Smooth muscle cell (in vitro differentiated cells): ENCODE results near the gene SCARB1. TPM values are rescaled to one million over a fixed set of nuclear protein-coding genes. Genes with fewer than 3 reads are reported as not detected.

Source experiments
- DNase-seq: peaks from one replicate; lab custom pipeline; 2025; ENCODE audit not compliant: unreplicated experiment; lab: John Stamatoyannopoulos, UW
- H2AFZ ChIP-seq: fragments of 200-600 bp; sonication (generic); 2 replicates; pipeline ENCODE4 v1.6.0; 2016; ENCODE audit warnings: antibody characterized with exemption, low read depth, mild to moderate bottlenecking
- H3F3A ChIP-seq: fragments of 200-600 bp; sonication (generic); 2 replicates; pipeline ENCODE4 v1.6.0; 2017; ENCODE audit warnings: antibody characterized with exemption, low read depth
- H3K27ac ChIP-seq: fragments of 200-600 bp; sonication (generic); 2 replicates; pipeline ENCODE4 v1.5.1; 2016; ENCODE audit warnings: low read depth, mild to moderate bottlenecking
- H3K27me3 ChIP-seq: fragments of 200-600 bp; sonication (generic); 2 replicates; pipeline ENCODE4 v1.6.1; 2016; ENCODE audit warnings: low read depth, mild to moderate bottlenecking
- H3K36me3 ChIP-seq: fragments of 200-600 bp; sonication (generic); 2 replicates; pipeline ENCODE4 v1.5.1; 2016; ENCODE audit warnings: low read depth
- H3K4me1 ChIP-seq: fragments of 200-600 bp; sonication (generic); 2 replicates; pipeline ENCODE4 v1.5.1; 2016; ENCODE audit warnings: low read depth
- H3K4me2 ChIP-seq: fragments of 200-600 bp; sonication (generic); 2 replicates; pipeline ENCODE4 v1.6.0; 2016; ENCODE audit warnings: mild to moderate bottlenecking
- H3K4me3 ChIP-seq: fragments of 200-600 bp; sonication (generic); 2 replicates; pipeline ENCODE4 v1.5.1; 2016; ENCODE audit warnings: mild to moderate bottlenecking
- H3K79me2 ChIP-seq: fragments of 200-600 bp; sonication (generic); 2 replicates; pipeline ENCODE4 v1.6.0; 2016; ENCODE audit warnings: low read depth, mild to moderate bottlenecking
- H3K9ac ChIP-seq: fragments of 200-600 bp; sonication (generic); 2 replicates; pipeline ENCODE4 v1.6.0; 2016; ENCODE audit warnings: low read depth
- H3K9me3 ChIP-seq: fragments of 200-600 bp; sonication (generic); replicated peaks from 2 replicates; pipeline ENCODE4 v1.5.1; 2016; ENCODE audit warnings: low read depth
- H4K20me1 ChIP-seq: fragments of 200-600 bp; sonication (generic); 2 replicates; pipeline ENCODE4 v1.6.0; 2016; ENCODE audit warnings: low read depth
- WGBS: methylation state at CpG from one replicate; pipeline ENCODE4 v1.1.7; 2016; ENCODE audit warnings: low lambda C conversion rate; 5-methylcytosine and 5-hydroxymethylcytosine counted together
- polyA plus RNA-seq: library from polyadenylated mRNA; unstranded; fragments of >200 nt; fragmentation: Nextera tagmentation; extraction: Ambion mirVana; gene quantifications from 2 replicates; pipeline ENCODE4 v1.2.1, GENCODE V29; 2016
- total RNA-seq: library from RNA; depleted of rRNA; stranded (reverse); fragments of >200 nt; gene quantifications from 2 replicates; pipeline ENCODE4 v1.2.3, GENCODE V29; 2014
- TF ChIP-seq, protein P1 (sequence below): fragments of 200-600 bp; sonication (generic); IDR thresholded peaks from 2 replicates; pipeline ENCODE4 v1.5.1; 2017; ENCODE audit warnings: borderline replicate concordance, mild to moderate bottlenecking, antibody characterized with exemption; ENCODE audit not compliant: insufficient read depth, poor library complexity, severe bottlenecking

The SCARB1 gene
- total and polyA plus RNA-seq, 2 experiments from 2014 or later, result 6.8 to 10.1 TPM

DNA sequence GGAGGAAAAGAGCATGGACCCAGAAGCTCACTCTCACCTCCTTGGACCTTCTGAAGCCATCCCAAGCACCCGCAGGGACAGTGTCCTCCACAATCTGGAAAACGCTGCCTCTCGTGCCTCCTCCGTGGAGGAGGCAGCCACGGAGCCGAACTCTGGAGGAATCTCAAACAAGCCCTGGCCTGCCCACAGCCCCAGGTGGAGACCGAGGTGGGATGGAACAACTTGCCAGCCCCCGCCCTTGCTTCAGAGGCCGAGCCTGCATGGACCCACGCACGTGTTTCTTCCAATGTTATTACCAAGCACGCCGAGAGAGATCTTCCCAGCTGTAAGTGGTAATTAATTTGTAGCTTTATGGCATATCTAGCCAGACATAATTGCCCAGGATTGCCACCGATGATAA is 61.3 kb downstream of the SCARB1 start:
- Histone ChIP-seq H3F3A (no peaks in the 10 kb centered on the region), H3K9me3 (no peaks in the 10 kb centered on the region), H4K20me1 (no peaks in the 10 kb centered on the region), H3K9ac (no peak overlapping the region), H3K27me3 (no peaks in the 10 kb centered on the region), H2AFZ (no peak overlapping the region), H3K79me2 (no peaks in the 10 kb centered on the region), H3K4me2 (no peak overlapping the region), H3K36me3 (no peaks in the 10 kb centered on the region), H3K4me1 (peaks cover 3% of the 10 kb centered on the region), H3K4me3 (no peak overlapping the region), H3K27ac (no peak overlapping the region)
- DNase-seq, result no peak
- TF ChIP-seq, protein P1, sequence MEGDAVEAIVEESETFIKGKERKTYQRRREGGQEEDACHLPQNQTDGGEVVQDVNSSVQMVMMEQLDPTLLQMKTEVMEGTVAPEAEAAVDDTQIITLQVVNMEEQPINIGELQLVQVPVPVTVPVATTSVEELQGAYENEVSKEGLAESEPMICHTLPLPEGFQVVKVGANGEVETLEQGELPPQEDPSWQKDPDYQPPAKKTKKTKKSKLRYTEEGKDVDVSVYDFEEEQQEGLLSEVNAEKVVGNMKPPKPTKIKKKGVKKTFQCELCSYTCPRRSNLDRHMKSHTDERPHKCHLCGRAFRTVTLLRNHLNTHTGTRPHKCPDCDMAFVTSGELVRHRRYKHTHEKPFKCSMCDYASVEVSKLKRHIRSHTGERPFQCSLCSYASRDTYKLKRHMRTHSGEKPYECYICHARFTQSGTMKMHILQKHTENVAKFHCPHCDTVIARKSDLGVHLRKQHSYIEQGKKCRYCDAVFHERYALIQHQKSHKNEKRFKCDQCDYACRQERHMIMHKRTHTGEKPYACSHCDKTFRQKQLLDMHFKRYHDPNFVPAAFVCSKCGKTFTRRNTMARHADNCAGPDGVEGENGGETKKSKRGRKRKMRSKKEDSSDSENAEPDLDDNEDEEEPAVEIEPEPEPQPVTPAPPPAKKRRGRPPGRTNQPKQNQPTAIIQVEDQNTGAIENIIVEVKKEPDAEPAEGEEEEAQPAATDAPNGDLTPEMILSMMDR, result no peak
- WGBS, result 86% methylated on average over 14 of the region's 14 CpGs

DNA sequence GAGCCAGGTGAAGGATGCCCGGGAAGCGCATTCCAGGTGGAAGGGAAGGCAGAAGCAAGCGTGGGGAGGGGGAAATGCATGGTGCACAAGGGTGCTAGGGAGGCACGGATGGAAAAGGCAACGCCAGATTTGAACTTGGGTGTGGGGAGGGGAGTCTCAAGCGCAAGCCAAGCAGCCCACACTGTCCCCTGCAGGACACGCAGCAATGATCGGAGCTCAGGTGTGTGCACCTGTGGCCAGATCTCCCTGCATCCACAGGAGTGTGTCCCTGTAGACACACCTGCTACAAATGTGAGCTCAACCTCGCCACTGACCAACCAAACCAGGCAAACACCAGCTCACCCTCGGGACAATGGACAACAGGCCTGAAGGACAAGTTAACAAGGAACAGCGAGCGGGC is 63.2 kb downstream of the SCARB1 start:
- no peaks in the 10 kb centered on the region for H3K9me3 ChIP-seq
- peaks cover 8% of the 10 kb centered on the region for H3K4me1 ChIP-seq
- no peak overlapping the region for H2AFZ ChIP-seq
- no peaks in the 10 kb centered on the region for H3K27me3 ChIP-seq
- H3K4me2 ChIP-seq, result no peak overlapping the region
- WGBS, result 97% methylated on average over 12 of the region's 12 CpGs
- no peaks in the 10 kb centered on the region for H3F3A ChIP-seq
- no peaks in the 10 kb centered on the region for H4K20me1 ChIP-seq
- H3K36me3 ChIP-seq, result no peaks in the 10 kb centered on the region
- TF ChIP-seq, protein P1, result no peak
- H3K27ac ChIP-seq, result no peak overlapping the region
- H3K79me2 ChIP-seq, result no peaks in the 10 kb centered on the region
- no peak for DNase-seq
- no peak overlapping the region for H3K9ac ChIP-seq
- no peak overlapping the region for H3K4me3 ChIP-seq

DNA sequence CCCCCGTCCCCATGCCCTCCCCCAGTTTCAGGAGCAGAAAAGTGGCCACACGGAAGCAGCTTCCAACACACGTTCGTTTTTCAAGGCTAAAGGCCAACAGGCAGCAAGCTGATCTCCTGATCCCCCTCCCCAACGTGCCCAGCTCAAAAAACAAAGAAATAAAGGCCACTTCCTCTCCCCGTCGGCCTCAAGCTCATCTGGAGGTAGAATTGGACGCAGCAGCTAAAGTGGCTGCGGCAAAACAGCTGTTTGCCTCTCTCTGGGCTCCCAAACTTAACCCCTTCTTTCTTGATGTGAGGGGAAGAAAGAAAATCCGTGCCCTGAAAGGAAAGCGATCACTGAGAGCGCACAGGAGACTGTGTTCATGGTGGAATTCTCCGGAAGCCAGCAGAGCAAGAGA is 66.3 kb downstream of the SCARB1 start:
- no peaks in the 10 kb centered on the region for H3K27me3 ChIP-seq
- no peak overlapping the region for H3K4me2 ChIP-seq
- peaks cover 8% of the 10 kb centered on the region for H3K4me1 ChIP-seq
- DNase-seq, result no peak
- TF ChIP-seq, protein P1, result no peak
- H4K20me1 ChIP-seq, result no peaks in the 10 kb centered on the region
- H3K9ac ChIP-seq, result no peak overlapping the region
- no peak overlapping the region for H3K4me3 ChIP-seq
- WGBS, result 73% methylated on average over 13 of the region's 13 CpGs
- H3K79me2 ChIP-seq, result no peaks in the 10 kb centered on the region
- H2AFZ ChIP-seq, result no peak overlapping the region
- H3K27ac ChIP-seq, result no peak overlapping the region
- no peaks in the 10 kb centered on the region for H3K9me3 ChIP-seq
- no peaks in the 10 kb centered on the region for H3F3A ChIP-seq
- H3K36me3 ChIP-seq, result no peaks in the 10 kb centered on the region

DNA sequence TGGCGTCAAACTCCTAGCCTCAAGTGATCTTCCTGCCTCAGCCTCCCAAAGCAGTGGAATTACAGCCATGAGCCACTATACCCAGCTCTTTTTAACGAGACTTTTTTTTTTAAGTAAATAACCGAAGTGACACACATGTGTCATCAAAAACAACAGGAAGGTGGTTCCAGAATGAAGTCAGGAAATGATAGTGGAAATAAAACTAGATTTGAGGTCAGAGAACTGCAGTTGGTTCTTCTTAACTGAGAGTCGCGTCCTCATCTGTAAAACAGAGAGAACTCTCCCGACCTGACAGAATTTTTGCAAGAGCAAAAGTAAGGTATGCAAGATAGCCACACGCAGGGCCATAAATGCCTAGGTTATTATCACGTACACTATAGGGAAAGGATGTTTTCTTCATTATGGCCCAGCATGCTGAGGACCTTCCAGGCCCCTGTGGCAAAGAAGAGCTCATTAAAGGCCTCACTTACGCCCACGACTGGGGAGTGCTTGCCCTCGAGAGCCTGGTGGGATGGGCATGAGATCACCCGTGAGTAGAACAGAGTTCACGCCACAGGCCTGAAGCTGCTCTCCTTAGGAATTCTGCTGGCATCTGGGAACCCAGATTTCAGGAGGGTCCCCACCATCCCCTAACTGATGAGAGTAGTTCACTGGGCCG is 67.2 kb downstream of the SCARB1 start:
- Histone ChIP-seq H3K27ac (no peak overlapping the region), H3K4me2 (no peak overlapping the region), H3K36me3 (no peaks in the 10 kb centered on the region), H3F3A (no peaks in the 10 kb centered on the region), H3K4me3 (no peak overlapping the region), H3K9me3 (no peaks in the 10 kb centered on the region), H3K9ac (no peak overlapping the region), H4K20me1 (no peaks in the 10 kb centered on the region), H3K79me2 (no peaks in the 10 kb centered on the region), H3K4me1 (peaks cover 8% of the 10 kb centered on the region), H2AFZ (no peak overlapping the region), H3K27me3 (no peaks in the 10 kb centered on the region)
- TF ChIP-seq, protein P1, result no peak
- DNase-seq, result no peak
- WGBS, result 75% methylated on average over 14 of the region's 14 CpGs
